Measurements from ENCODE around the gene AASS.

AASS gene

GRCh38 chr7:122038904-122039303 is 105.1 kb downstream of the AASS start:
- DNase-seq (ENCODE audit: low spot score), result no peak

DNA sequence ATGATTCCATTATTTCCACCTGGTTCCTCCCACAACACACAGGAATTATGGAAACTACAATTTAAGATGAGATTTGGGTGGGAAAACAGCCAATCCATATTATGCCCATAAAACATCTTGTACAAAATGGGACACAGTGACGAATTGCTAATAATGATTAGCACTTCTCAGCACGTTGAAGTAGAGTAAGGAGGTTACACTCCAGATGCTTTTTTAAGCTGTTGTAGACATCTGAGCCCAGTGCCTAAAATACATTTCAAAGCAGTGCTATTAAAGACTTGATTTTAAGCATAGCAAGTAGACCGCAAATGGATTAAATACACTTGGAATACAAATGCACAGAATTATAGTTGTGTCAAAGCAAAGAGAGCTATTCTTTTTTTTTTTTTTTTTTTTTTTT is 105.9 kb downstream of the AASS start:
- no peak for DNase-seq (ENCODE audit: low spot score)

- DNase-seq (ENCODE audit: low spot score), result no peak
Measured at GRCh38 chr7:122035876-122036275, 108.2 kb downstream of the AASS start.

GRCh38 chr7:122033641-122034040 is 110.4 kb downstream of the AASS start:
- DNase-seq (ENCODE audit: low spot score), result no peak

DNA sequence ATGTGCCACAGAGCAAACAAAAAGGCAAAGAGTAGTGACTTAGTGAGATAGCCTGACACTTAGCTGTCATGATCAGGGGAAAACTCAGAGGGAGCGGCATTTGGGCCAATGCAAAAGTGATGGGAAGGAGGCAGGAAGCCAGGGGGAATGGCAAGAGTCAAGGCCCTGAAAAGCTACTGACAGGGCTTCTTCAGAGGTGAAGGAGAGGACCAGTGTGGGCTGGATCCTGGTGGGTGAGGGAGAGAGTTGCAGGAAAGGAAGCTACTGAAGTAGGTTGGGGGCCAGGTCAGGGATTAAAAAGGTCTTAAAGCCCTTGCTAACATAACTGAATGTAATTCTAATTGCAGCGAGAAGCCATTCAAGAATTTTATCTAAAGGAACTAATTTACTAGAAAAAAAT is 117.0 kb downstream of the AASS start:
- DNase-seq (ENCODE audit: low spot score), result no peak

Measured in RKO (cell line).